Left kidney (tissue), 1 donor: Measurements from ENCODE around the gene SEC61G. TPM values are rescaled to one million over a fixed set of nuclear protein-coding genes. Genes with fewer than 3 reads are reported as not detected.

Experiments
- polyA plus RNA-seq: library from polyadenylated mRNA; unstranded; fragments of 120-200 nt; gene quantifications from one replicate; pipeline ENCODE4 v1.2.1, GENCODE V29; 2013; ENCODE audit not compliant: insufficient read length

The SEC61G gene
- polyA plus RNA-seq, 1 donor = 179 TPM

Other genes starting within 250 kb of the SEC61G start
- gene VSTM2A, start 216.8 kb downstream of the SEC61G start, polyA plus RNA-seq = 2.5 TPM